K562 (cell line): Measurements from ENCODE around the gene TTLL9. TPM values are rescaled to one million over a fixed set of nuclear protein-coding genes. Genes with fewer than 3 reads are reported as not detected.

Experiments used
- ATAC-seq: fragments of 200-7000 bp; cut with Tn5 transposase; 3 replicates; pipeline ENCODE4 v1.9.1; 2020; ENCODE audit warnings: moderate library complexity
- BruUV-seq: library from RNA; stranded (reverse); fragments of 400-500 nt; replicated peaks from 2 replicates; lab custom pipeline; 2021; lab: Mats Ljungman, UMichigan
- CTCF ChIA-PET: fragments of 300-600 bp; formaldehyde crosslinking; extraction: SDS; loops from one replicate; lab custom pipeline; 2021; ENCODE audit warnings: low intra/inter-chr PET ratio; lab: Yijun Ruan, JAX
- POLR2A ChIA-PET: fragments of 300-600, 350-650 bp; sonication (Branson Sonifier 250); formaldehyde crosslinking; extraction: SDS; loops from one replicate; lab custom pipeline; 2021; ENCODE audit warnings: antibody characterized with exemption, inconsistent platforms; lab: Yijun Ruan, JAX
- DNase-seq, 4 experiments: peaks; one replicate each; pipeline versions ENCODE4 v3.0.0 to v3.0.0-alpha.2; 2011 to 2018; ENCODE audit warnings: low spot score in 3 of 4, mixed read lengths in 3 of 4; ENCODE audit errors: extremely low read depth in 1 of 4
- FAIRE-seq: peaks from 2 replicates; lab custom pipeline; 2011; peaks lifted over from hg19 to GRCh38; lab: Jason Lieb, UNC
- H2AFZ ChIP-seq: 2 replicates; pipeline ENCODE4 v1.6.0; 2011; ENCODE audit warnings: low read depth, low read length, control low read depth, inconsistent platforms
- H3K27ac ChIP-seq: fragments of 200-600 bp; 3 replicates; pipeline ENCODE4 v1.8.0; 2011; ENCODE audit warnings: low read depth, mild to moderate bottlenecking, control low read depth, inconsistent platforms, low read length, moderate library complexity, mixed read lengths; ENCODE audit errors: extremely low read depth
- H3K27me3 ChIP-seq, 2 experiments: fragments of 300-600 bp in 1 of 2; 2 replicates in 1 of 2; 3 replicates in 1 of 2; pipeline versions ENCODE4 v1.6.0 to v1.8.0; 2011; ENCODE audit warnings: inconsistent platforms in 2 of 2, low read length in 2 of 2, mild to moderate bottlenecking in 1 of 2, mixed read lengths in 1 of 2, moderate library complexity in 1 of 2; ENCODE audit not compliant: control insufficient read depth in 2 of 2, insufficient read depth in 2 of 2
- H3K36me3 ChIP-seq: fragments of 300-600 bp; 3 replicates; pipeline ENCODE4 v1.8.0; 2011; ENCODE audit warnings: mild to moderate bottlenecking, low read length, inconsistent platforms; ENCODE audit not compliant: control insufficient read depth, insufficient read depth
- H3K4me1 ChIP-seq, 2 experiments: fragments of 200-600 bp in 1 of 2; replicated peaks in 1 of 2; 2 replicates in 1 of 2; 3 replicates in 1 of 2; pipeline versions ENCODE4 v1.5.1 to v1.8.0; 2011; ENCODE audit warnings: inconsistent platforms in 2 of 2, low read length in 2 of 2, mild to moderate bottlenecking in 1 of 2, mixed read lengths in 1 of 2, moderate library complexity in 1 of 2; ENCODE audit not compliant: control insufficient read depth in 2 of 2, insufficient read depth in 2 of 2
- H3K4me2 ChIP-seq: 2 replicates; pipeline ENCODE4 v1.6.1; 2011; ENCODE audit warnings: low read length, control low read depth, inconsistent platforms, mixed read lengths; ENCODE audit not compliant: insufficient read depth
- H3K4me3 ChIP-seq: fragments of 200-600 bp; sonication (generic), shearing (Covaris generic); 2 replicates; pipeline ENCODE4 v1.5.1; 2016; ENCODE audit warnings: control low read depth, inconsistent platforms
- H3K79me2 ChIP-seq: fragments of 200-600 bp; 3 replicates; pipeline ENCODE4 v1.8.0; 2011; ENCODE audit warnings: low read length, inconsistent platforms; ENCODE audit not compliant: control insufficient read depth, insufficient read depth
- H3K9ac ChIP-seq, 2 experiments: 2 replicates each; pipeline versions ENCODE4 v1.6.0 to v1.6.1; 2011; ENCODE audit warnings: low read depth in 2 of 2, low read length in 2 of 2, control low read depth in 1 of 2, inconsistent platforms in 1 of 2, mild to moderate bottlenecking in 1 of 2, mixed read lengths in 1 of 2; ENCODE audit not compliant: insufficient read depth in 1 of 2
- H3K9me1 ChIP-seq: one replicate; pipeline ENCODE4 v1.6.0; 2011; ENCODE audit warnings: inconsistent platforms, mild to moderate bottlenecking, low read length, moderate library complexity; ENCODE audit not compliant: control insufficient read depth, insufficient read depth
- H3K9me3 ChIP-seq: replicated peaks from 2 replicates; pipeline ENCODE4 v1.5.1; 2011; ENCODE audit warnings: low read depth, low read length, inconsistent platforms; ENCODE audit not compliant: control insufficient read depth, insufficient read depth
- H4K20me1 ChIP-seq: replicated peaks from 2 replicates; pipeline ENCODE4 v1.6.1; 2011; ENCODE audit warnings: low read length, inconsistent platforms, mixed read lengths; ENCODE audit not compliant: control insufficient read depth, insufficient read depth
- ARNT ChIP-seq, 2 experiments: fragments of 450-650 bp; IDR thresholded peaks; 2 replicates each; pipeline ENCODE4 v1.6.1; 2016; ENCODE audit warnings: mild to moderate bottlenecking in 1 of 2
- ATF7 ChIP-seq: fragments of 450-650 bp; IDR thresholded peaks from 2 replicates; pipeline ENCODE4 v1.7.1; 2014; ENCODE audit warnings: mild to moderate bottlenecking, moderate library complexity
- CBX3 ChIP-seq, 2 experiments: IDR thresholded peaks; 1 replicate in 1 of 2; 2 replicates in 1 of 2; pipeline ENCODE4 v1.6.1; 2012; ENCODE audit warnings: inconsistent platforms in 2 of 2, low read length in 2 of 2, borderline replicate concordance in 1 of 2, control low read depth in 1 of 2
- CSDE1 ChIP-seq, 2 experiments: fragments of 450-650 bp; IDR thresholded peaks; 2 replicates each; pipeline ENCODE4 v1.6.1; 2016; ENCODE audit warnings: mild to moderate bottlenecking in 1 of 2
- FOS ChIP-seq: IDR thresholded peaks from 3 replicates; pipeline ENCODE4 v1.6.1; 2011; ENCODE audit not compliant: insufficient read length; ENCODE audit errors: extremely low read depth
- HDAC2 ChIP-seq: fragments of 450-650 bp; IDR thresholded peaks from 2 replicates; pipeline ENCODE4 v1.6.1; 2016; ENCODE audit warnings: mild to moderate bottlenecking
- KLF13 ChIP-seq: fragments of 450-650 bp; IDR thresholded peaks from 2 replicates; pipeline ENCODE4 v1.6.1; 2016; ENCODE audit warnings: missing genetic modification characterization, low read depth, mild to moderate bottlenecking, missing compliant biosample characterization, moderate library complexity, borderline replicate concordance
- PATZ1 ChIP-seq: fragments of 250-450 bp; sonication (Bioruptor Pico); IDR thresholded peaks from 2 replicates; pipeline ENCODE4 v1.5.0; 2020; ENCODE audit warnings: mild to moderate bottlenecking, borderline replicate concordance
- SETDB1 ChIP-seq: IDR thresholded peaks from one replicate; pipeline ENCODE4 v1.6.1; 2012; ENCODE audit warnings: low read length, control low read depth, inconsistent platforms
- XRCC3 ChIP-seq: fragments of 450-650 bp; IDR thresholded peaks from 2 replicates; pipeline ENCODE4 v1.6.1; 2017; ENCODE audit warnings: mild to moderate bottlenecking, moderate library complexity
- ZBED1 ChIP-seq: IDR thresholded peaks from 2 replicates; pipeline ENCODE4 v1.6.1; 2014
- ZNF274 ChIP-seq: IDR thresholded peaks from 2 replicates; pipeline ENCODE4 v1.6.1; 2011; ENCODE audit warnings: low read depth, mild to moderate bottlenecking, low read length, moderate library complexity, borderline replicate concordance
- ZNF277 ChIP-seq: fragments of 250-450 bp; sonication (Bioruptor Pico); IDR thresholded peaks from 2 replicates; pipeline ENCODE4 v1.8.0; 2022; ENCODE audit warnings: inconsistent platforms, mild to moderate bottlenecking, moderate library complexity, borderline replicate concordance
- ZSCAN29 ChIP-seq: fragments of 450-650 bp; IDR thresholded peaks from 2 replicates; pipeline ENCODE4 v1.6.1; 2017
- ZZZ3 ChIP-seq: fragments of 450-650 bp; IDR thresholded peaks from 2 replicates; pipeline ENCODE4 v1.6.1; 2016; ENCODE audit warnings: antibody characterized with exemption, mild to moderate bottlenecking, moderate library complexity
- WGBS: fragments of 100-300 bp; shearing (Covaris generic); methylation state at CpG from one replicate; pipeline ENCODE4 v1.1.6; 2016; ENCODE audit warnings: low coverage, mixed read lengths; ENCODE audit not compliant: insufficient coverage; ENCODE audit errors: missing lambda C conversion rate; 5-methylcytosine and 5-hydroxymethylcytosine counted together
- in situ Hi-C: fragments of 300-500 bp; cut with MboI; formaldehyde crosslinking; loops from 4 replicates; pipeline ENCODE4 v1.15.0; 2018; ENCODE audit warnings: inconsistent platforms, mixed read lengths
- intact Hi-C: fragments of 100-400 bp; cut with micrococcal nuclease; formaldehyde crosslinking; loops from 2 replicates; pipeline ENCODE4 v1.14.2; 2022
- polyA plus RNA-seq, 8 experiments: library from polyadenylated mRNA; depleted of rRNA in 4 of 8; stranded (reverse) in 5 of 8; unstranded in 3 of 8; fragments of >200 nt; fragmentation: Nextera tagmentation in 2 of 8; fragmentation: Illumina TruSeq in 1 of 8; extraction: Ambion mirVana in 2 of 8; extraction: Trizol in 1 of 8; gene quantifications; 2 replicates each; pipeline versions ENCODE4 v1.2.1 to v1.2.3, GENCODE V29; 2011 to 2014; ENCODE audit warnings: inconsistent platforms in 1 of 8, missing spikeins in 1 of 8
- total RNA-seq, 7 experiments: library from RNA; depleted of rRNA in 6 of 7; stranded (reverse); fragments of >200 nt in 6 of 7; fragmentation: Illumina TruSeq in 2 of 7; extraction: Trizol in 2 of 7; gene quantifications; 2 replicates each; pipeline versions ENCODE4 v1.2.1 to v1.2.3, GENCODE V29; 2011 to 2021; ENCODE audit warnings: low replicate concordance in 1 of 7
- TF ChIP-seq, protein P1 (sequence below): sonication (generic); formaldehyde crosslinking; IDR thresholded peaks from 2 replicates; pipeline ENCODE4 v1.8.1; 2023; ENCODE audit warnings: mild to moderate bottlenecking, missing genetic modification reagents, moderate library complexity
- TF ChIP-seq, protein P2 (sequence below): fragments of 450-650 bp; conservative IDR thresholded peaks from 2 replicates; pipeline ENCODE4 v1.6.1; 2016; ENCODE audit warnings: missing genetic modification characterization, low read depth, mild to moderate bottlenecking, missing compliant biosample characterization, moderate library complexity

The TTLL9 gene
- total and polyA plus RNA-seq, 9 of the 15 experiments (the other 6 are each of a cell fraction or from before 2014, with no cell fraction given), result 0.06 to 0.07 TPM; not detected in 7

GRCh38 chr20:31949877-31950646 is 79.6 kb downstream of the TTLL9 start:
- peak overlapping the region; percentile 63 for H3K4me3 ChIP-seq
- H3K79me2 ChIP-seq, result peaks cover 35% of the 10 kb centered on the region
- ChIA-PET POLR2A (interaction anchor here (0.7 to 2.4 kb wide), 11 partner anchors 8 to 506 kb away, joined by 3 to 11 read pairs (median 3); no protein-coding TSS in a partner anchor), CTCF (no interaction called here)
- peaks cover 4% of the 10 kb centered on the region for H3K9me1 ChIP-seq
- peak; percentile 41 to 82 (median 57) for DNase-seq
- H3K36me3 ChIP-seq, result peaks cover 51% of the 10 kb centered on the region
- peak; percentile 57 for ATAC-seq
- peak overlapping the region; percentile 68 for H3K27ac ChIP-seq
- intact Hi-C loops (loop anchor here (2.0 to 5.0 kb wide), 5 partner anchors 21 to 142 kb away; no protein-coding TSS in a partner anchor), in situ Hi-C loops (loop anchor here (5.0 kb wide), 1 partner anchor 88 kb away; no protein-coding TSS in a partner anchor)
- peaks cover 15% of the 10 kb centered on the region for H4K20me1 ChIP-seq
- 6% methylated on average over 9 of the region's 9 CpGs for WGBS
- no peaks in the 10 kb centered on the region for H3K27me3 ChIP-seq
- H3K4me2 ChIP-seq, result peak overlapping the region; percentile 86
- peaks cover 10% of the 10 kb centered on the region for H3K9me3 ChIP-seq
- FAIRE-seq, result peak; percentile 95
- H2AFZ ChIP-seq, result no peak overlapping the region
- peaks cover 16 to 17% of the 10 kb centered on the region in 2 experiments for H3K4me1 ChIP-seq
- no TSS peak for BruUV-seq
- H3K9ac ChIP-seq, result peak overlapping the region; percentile 24 to 77; a peak in 3 of 4 replicates
- no peak for TF ChIP-seq PATZ1 (CRISPR knock-in tag)
- no peak for TF ChIP-seq FOS
- TF ChIP-seq KLF13 (tag), result no peak
- no peak for TF ChIP-seq CSDE1 (IDR thresholded peaks at IDR 0.05)
- no peak for TF ChIP-seq ATF7
- TF ChIP-seq, protein P1, sequence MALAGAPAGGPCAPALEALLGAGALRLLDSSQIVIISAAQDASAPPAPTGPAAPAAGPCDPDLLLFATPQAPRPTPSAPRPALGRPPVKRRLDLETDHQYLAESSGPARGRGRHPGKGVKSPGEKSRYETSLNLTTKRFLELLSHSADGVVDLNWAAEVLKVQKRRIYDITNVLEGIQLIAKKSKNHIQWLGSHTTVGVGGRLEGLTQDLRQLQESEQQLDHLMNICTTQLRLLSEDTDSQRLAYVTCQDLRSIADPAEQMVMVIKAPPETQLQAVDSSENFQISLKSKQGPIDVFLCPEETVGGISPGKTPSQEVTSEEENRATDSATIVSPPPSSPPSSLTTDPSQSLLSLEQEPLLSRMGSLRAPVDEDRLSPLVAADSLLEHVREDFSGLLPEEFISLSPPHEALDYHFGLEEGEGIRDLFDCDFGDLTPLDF (CRISPR knock-in tag), result no peak; the same call in 1 of the 2 replicates
- no peak for TF ChIP-seq ZZZ3
- TF ChIP-seq, protein P2, sequence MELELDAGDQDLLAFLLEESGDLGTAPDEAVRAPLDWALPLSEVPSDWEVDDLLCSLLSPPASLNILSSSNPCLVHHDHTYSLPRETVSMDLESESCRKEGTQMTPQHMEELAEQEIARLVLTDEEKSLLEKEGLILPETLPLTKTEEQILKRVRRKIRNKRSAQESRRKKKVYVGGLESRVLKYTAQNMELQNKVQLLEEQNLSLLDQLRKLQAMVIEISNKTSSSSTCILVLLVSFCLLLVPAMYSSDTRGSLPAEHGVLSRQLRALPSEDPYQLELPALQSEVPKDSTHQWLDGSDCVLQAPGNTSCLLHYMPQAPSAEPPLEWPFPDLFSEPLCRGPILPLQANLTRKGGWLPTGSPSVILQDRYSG (tag), result no peak
- no peak for TF ChIP-seq SETDB1
- TF ChIP-seq ARNT (IDR thresholded peaks at IDR 0.05), result no peak
- TF ChIP-seq HDAC2, result peak; percentile 91
- TF ChIP-seq CBX3 (IDR thresholded peaks at IDR 0.05; ENCODE audit: borderline replicate concordance in 1 of 2, low read length in 2 of 2), result no peak
- no peak for TF ChIP-seq ZSCAN29
- TF ChIP-seq ZNF274, result no peak
- TF ChIP-seq ZBED1, result no peak
- no peak for TF ChIP-seq XRCC3
- TF ChIP-seq ZNF277 (CRISPR knock-in tag), result no peak
